SJCRH30 (cell line): ENCODE data around the gene NOL8. TPM values are rescaled to one million over a fixed set of nuclear protein-coding genes. Genes with fewer than 3 reads are reported as not detected.

Experiments
- DNase-seq, 2 experiments: peaks; one replicate each; pipeline ENCODE4 v3.0.0-alpha.2; 2015 to 2020
- H3K27ac ChIP-seq: fragments of 250-450 bp; sonication (Bioruptor Pico); 2 replicates; pipeline ENCODE4 v1.5.1; 2020; ENCODE audit warnings: mild to moderate bottlenecking, moderate library complexity
- H3K27me3 ChIP-seq: fragments of 250-450 bp; sonication (Bioruptor Pico); 2 replicates; pipeline ENCODE4 v1.5.1; 2020; ENCODE audit warnings: mild to moderate bottlenecking, moderate library complexity
- H3K36me3 ChIP-seq: fragments of 250-450 bp; sonication (Bioruptor Pico); 2 replicates; pipeline ENCODE4 v1.5.1; 2020; ENCODE audit warnings: mild to moderate bottlenecking, moderate library complexity
- H3K4me1 ChIP-seq: fragments of 250-450 bp; sonication (Bioruptor Pico); 2 replicates; pipeline ENCODE4 v1.5.1; 2020; ENCODE audit warnings: mild to moderate bottlenecking, moderate library complexity
- H3K4me3 ChIP-seq: fragments of 250-450 bp; sonication (Bioruptor Pico); 2 replicates; pipeline ENCODE4 v1.5.1; 2020; ENCODE audit warnings: mild to moderate bottlenecking, moderate library complexity
- H3K9me3 ChIP-seq: fragments of 250-450 bp; sonication (Bioruptor Pico); replicated peaks from 2 replicates; pipeline ENCODE4 v1.5.1; 2020; ENCODE audit warnings: mild to moderate bottlenecking, moderate library complexity
- total RNA-seq: library from RNA; depleted of rRNA; stranded (reverse); fragments of >200 nt; shearing (Covaris generic); gene quantifications from 2 replicates; pipeline ENCODE4 v1.2.3, GENCODE V29; 2014; rRNA removed

The NOL8 gene
- total RNA-seq, result 47.9 and 60.6 TPM in 2 replicates

- Histone ChIP-seq H3K9me3 (no peaks in the 10 kb centered on the region), H3K4me3 (peak within 1 kb of the TSS; percentile 86), H3K36me3 (peaks cover 28% of the 10 kb centered on the region), H3K27ac (peak within 1 kb of the TSS; percentile 99), H3K27me3 (no peaks in the 10 kb centered on the region), H3K4me1 (peaks cover 3% of the 10 kb centered on the region; the same call in 1 of the 2 replicates)
- DNase-seq, result peak; percentile 89 to 95
These were observed at the start of gene NOL8, which contains the start of gene CENPP for GRCh38 chr9:92325269-92325990. Gene NOL8 (minus strand): TSS chr9:92325350. CDS start chr9:92324161, 1,189 bp downstream. Gene CENPP (plus strand): TSS chr9:92325953.

GRCh38 chr9:92373167-92373566, 48.0 kb upstream of the NOL8 start:
- H3K27me3 ChIP-seq, result no peaks in the 10 kb centered on the region
- no peak for DNase-seq
- H3K4me3 ChIP-seq, result no peak overlapping the region
- H3K36me3 ChIP-seq, result no peaks in the 10 kb centered on the region
- peaks cover 7% of the 10 kb centered on the region for H3K4me1 ChIP-seq
- no peak overlapping the region for H3K27ac ChIP-seq
- H3K9me3 ChIP-seq, result 0 out of 2 replicates have a peak, but pooled peaks cover 3% of the 10 kb centered on the region

GRCh38 chr9:92369075-92369474, 43.9 kb upstream of the NOL8 start:
- Histone ChIP-seq H3K9me3 (no peaks in the 10 kb centered on the region), H3K36me3 (no peaks in the 10 kb centered on the region; the same call in 1 of the 2 replicates), H3K27ac (no peak overlapping the region), H3K4me1 (no peaks in the 10 kb centered on the region), H3K27me3 (no peaks in the 10 kb centered on the region), H3K4me3 (no peak overlapping the region)
- DNase-seq, result no peak

- Histone ChIP-seq H3K27ac (no peak overlapping the region), H3K36me3 (peaks cover 12% of the 10 kb centered on the region), H3K4me1 (no peaks in the 10 kb centered on the region), H3K4me3 (no peak overlapping the region), H3K9me3 (0 out of 2 replicates have a peak, but pooled peaks cover 3% of the 10 kb centered on the region), H3K27me3 (no peaks in the 10 kb centered on the region)
- no peak for DNase-seq
These were observed 34.9 kb upstream of the NOL8 start for GRCh38 chr9:92360083-92360482.

GRCh38 chr9:92359394-92359995, 34.3 kb upstream of the NOL8 start:
- Histone ChIP-seq H3K9me3 (0 out of 2 replicates have a peak, but pooled peaks cover 3% of the 10 kb centered on the region), H3K36me3 (peaks cover 12% of the 10 kb centered on the region), H3K4me1 (no peaks in the 10 kb centered on the region), H3K4me3 (no peak overlapping the region), H3K27me3 (no peaks in the 10 kb centered on the region), H3K27ac (no peak overlapping the region)
- DNase-seq, result no peak

- peaks cover 26% of the 10 kb centered on the region for H3K36me3 ChIP-seq
- no peak overlapping the region for H3K4me3 ChIP-seq
- no peaks in the 10 kb centered on the region for H3K4me1 ChIP-seq
- H3K9me3 ChIP-seq, result 0 out of 2 replicates have a peak, but pooled peaks cover 7% of the 10 kb centered on the region
- H3K27me3 ChIP-seq, result no peaks in the 10 kb centered on the region
- no peak for DNase-seq
- H3K27ac ChIP-seq, result no peak overlapping the region
These were observed 27.9 kb upstream of the NOL8 start for GRCh38 chr9:92353051-92353450.

- no peak for DNase-seq
- H3K4me1 ChIP-seq, result no peaks in the 10 kb centered on the region
- no peaks in the 10 kb centered on the region for H3K27me3 ChIP-seq
- 0 out of 2 replicates have a peak, but pooled peaks cover 4% of the 10 kb centered on the region for H3K9me3 ChIP-seq
- H3K36me3 ChIP-seq, result peaks cover 24% of the 10 kb centered on the region
- H3K4me3 ChIP-seq, result no peak overlapping the region
- H3K27ac ChIP-seq, result no peak overlapping the region
These were observed 25.6 kb upstream of the NOL8 start for GRCh38 chr9:92350740-92351133.

GRCh38 chr9:92349771-92350739, 24.9 kb upstream of the NOL8 start:
- H3K9me3 ChIP-seq, result 0 out of 2 replicates have a peak, but pooled peaks cover 4% of the 10 kb centered on the region
- no peak overlapping the region for H3K4me3 ChIP-seq
- no peak overlapping the region for H3K27ac ChIP-seq
- H3K4me1 ChIP-seq, result no peaks in the 10 kb centered on the region
- no peaks in the 10 kb centered on the region for H3K27me3 ChIP-seq
- no peak for DNase-seq
- H3K36me3 ChIP-seq, result peaks cover 27% of the 10 kb centered on the region

- no peaks in the 10 kb centered on the region for H3K27me3 ChIP-seq
- H3K9me3 ChIP-seq, result 0 out of 2 replicates have a peak, but pooled peaks cover 3% of the 10 kb centered on the region
- no peak overlapping the region for H3K27ac ChIP-seq
- no peak for DNase-seq
- H3K4me1 ChIP-seq, result no peaks in the 10 kb centered on the region
- peaks cover 20% of the 10 kb centered on the region for H3K36me3 ChIP-seq
- H3K4me3 ChIP-seq, result no peak overlapping the region
These were observed 20.4 kb upstream of the NOL8 start for GRCh38 chr9:92345582-92345981.

GRCh38 chr9:92342825-92343488, 17.8 kb upstream of the NOL8 start:
- Histone ChIP-seq H3K4me1 (no peaks in the 10 kb centered on the region), H3K27ac (no peak overlapping the region), H3K27me3 (no peaks in the 10 kb centered on the region), H3K36me3 (peaks cover 35% of the 10 kb centered on the region), H3K9me3 (0 out of 2 replicates have a peak, but pooled peaks cover 4% of the 10 kb centered on the region), H3K4me3 (no peak overlapping the region)
- no peak for DNase-seq

- Histone ChIP-seq H3K27ac (no peak overlapping the region), H3K4me3 (no peak overlapping the region), H3K9me3 (0 out of 2 replicates have a peak, but pooled peaks cover 4% of the 10 kb centered on the region), H3K36me3 (peaks cover 46% of the 10 kb centered on the region), H3K4me1 (no peaks in the 10 kb centered on the region), H3K27me3 (no peaks in the 10 kb centered on the region)
- DNase-seq, result no peak
These were observed 16.4 kb upstream of the NOL8 start for GRCh38 chr9:92341578-92341977.

GRCh38 chr9:92333282-92333634, 8.1 kb upstream of the NOL8 start:
- H3K4me1 ChIP-seq, result peaks cover 7% of the 10 kb centered on the region; the same call in 1 of the 2 replicates
- no peak overlapping the region for H3K4me3 ChIP-seq
- H3K36me3 ChIP-seq, result peaks cover 37% of the 10 kb centered on the region
- no peaks in the 10 kb centered on the region for H3K27me3 ChIP-seq
- no peak for DNase-seq
- H3K9me3 ChIP-seq, result no peaks in the 10 kb centered on the region
- no peak overlapping the region for H3K27ac ChIP-seq

- Histone ChIP-seq H3K36me3 (peaks cover 34% of the 10 kb centered on the region), H3K4me1 (peaks cover 7% of the 10 kb centered on the region; the same call in 1 of the 2 replicates), H3K9me3 (no peaks in the 10 kb centered on the region), H3K27ac (no peak overlapping the region), H3K27me3 (no peaks in the 10 kb centered on the region), H3K4me3 (no peak overlapping the region)
- DNase-seq, result peak in 1 of 2 experiments; percentile 23
These were observed 7.6 kb upstream of the NOL8 start for GRCh38 chr9:92332577-92333281.
